GM21360 (cell line): ENCODE data around the gene DNM3.
"Not testable (repeated sequence)": the region's sequence is repeated elsewhere in the genome, so short reads cannot be mapped to it uniquely, and the experiment has no call there.

Experiments
- ATAC-seq: cut with Tn5 transposase; IDR thresholded peaks from one replicate; pipeline ENCODE4 v1.9.1; 2021; ENCODE audit warnings: mild to moderate bottlenecking, moderate library complexity; ENCODE audit not compliant: unreplicated experiment

DNM3 gene

GRCh38 chr1:172018727-172019311 lies 177.5 kb downstream of the DNM3 start:
- no peak for ATAC-seq

- no peak for ATAC-seq
Measured at GRCh38 chr1:172019976-172020375, 178.7 kb downstream of the DNM3 start.

GRCh38 chr1:172024516-172024915 lies 183.2 kb downstream of the DNM3 start:
- ATAC-seq = no peak

- not testable (repeated sequence) for ATAC-seq
Measured at GRCh38 chr1:172024944-172025738, 183.8 kb downstream of the DNM3 start.

GRCh38 chr1:172040466-172040865 lies 199.2 kb downstream of the DNM3 start:
- no peak for ATAC-seq

- ATAC-seq = no peak
Measured at GRCh38 chr1:172041102-172041501, 199.8 kb downstream of the DNM3 start.

- ATAC-seq = no peak
Measured at GRCh38 chr1:172041742-172042141, 200.4 kb downstream of the DNM3 start.

GRCh38 chr1:172043900-172044299 lies 202.6 kb downstream of the DNM3 start:
- ATAC-seq = no peak

GRCh38 chr1:172051898-172052297 lies 210.6 kb downstream of the DNM3 start:
- ATAC-seq = no peak

GRCh38 chr1:172054172-172054571 lies 212.9 kb downstream of the DNM3 start:
- ATAC-seq = no peak

- ATAC-seq = not testable (repeated sequence)
Measured at GRCh38 chr1:172055816-172056419, 214.6 kb downstream of the DNM3 start.

- ATAC-seq = no peak
Measured at GRCh38 chr1:172068334-172068733, 227.0 kb downstream of the DNM3 start.

- ATAC-seq = no peak
Measured at GRCh38 chr1:172069051-172069450, 227.8 kb downstream of the DNM3 start.

- ATAC-seq = no peak
Measured at GRCh38 chr1:172069534-172069933, 228.2 kb downstream of the DNM3 start.

GRCh38 chr1:172070055-172070454 lies 228.8 kb downstream of the DNM3 start:
- ATAC-seq = no peak

- no peak for ATAC-seq
Measured at GRCh38 chr1:172071746-172072145, 230.4 kb downstream of the DNM3 start.

GRCh38 chr1:172079859-172080258 lies 238.6 kb downstream of the DNM3 start:
- ATAC-seq = not testable (repeated sequence)

- ATAC-seq = no peak
Measured at GRCh38 chr1:172083191-172083590, 241.9 kb downstream of the DNM3 start.

- ATAC-seq = no peak
Measured at GRCh38 chr1:172084876-172085275, 243.6 kb downstream of the DNM3 start.

- no peak for ATAC-seq
Measured at GRCh38 chr1:172085317-172085716, 244.0 kb downstream of the DNM3 start.

- no peak for ATAC-seq
Measured at GRCh38 chr1:172086137-172086536, 244.8 kb downstream of the DNM3 start.

GRCh38 chr1:172088256-172088655 lies 247.0 kb downstream of the DNM3 start:
- no peak for ATAC-seq
